Astrocyte (in vitro differentiated cells and primary cell): Measurements from ENCODE around the gene ZC3H18. TPM values are rescaled to one million over a fixed set of nuclear protein-coding genes. Genes with fewer than 3 reads are reported as not detected.

Source experiments
- DNase-seq: peaks from one replicate; pipeline ENCODE4 v3.0.0-alpha.2; 2010; ENCODE audit warnings: low read depth
- FAIRE-seq: peaks from 2 replicates; lab custom pipeline; 2011; peaks lifted over from hg19 to GRCh38; lab: Jason Lieb, UNC
- H2AFZ ChIP-seq: 2 replicates; pipeline ENCODE4 v1.6.0; 2012; ENCODE audit warnings: low read depth, low read length, inconsistent platforms
- H3K27ac ChIP-seq: 2 replicates; pipeline ENCODE4 v1.5.1; 2011; ENCODE audit warnings: low read depth, low read length, inconsistent platforms
- H3K27me3 ChIP-seq: 2 replicates; pipeline ENCODE4 v1.6.0; 2011; ENCODE audit warnings: low read length, inconsistent platforms; ENCODE audit not compliant: insufficient read depth
- H3K36me3 ChIP-seq: 2 replicates; pipeline ENCODE4 v1.5.1; 2011; ENCODE audit warnings: low read length, inconsistent platforms; ENCODE audit not compliant: insufficient read depth
- H3K4me1 ChIP-seq: 2 replicates; pipeline ENCODE4 v1.5.1; 2011; ENCODE audit warnings: low read length, inconsistent platforms; ENCODE audit not compliant: insufficient read depth
- H3K4me2 ChIP-seq: 2 replicates; pipeline ENCODE4 v1.6.0; 2012; ENCODE audit warnings: low read length, inconsistent platforms
- H3K4me3 ChIP-seq: 2 replicates; pipeline ENCODE4 v1.5.1; 2011; ENCODE audit warnings: low read depth, mild to moderate bottlenecking, low read length, inconsistent platforms; ENCODE audit not compliant: insufficient read depth
- H3K79me2 ChIP-seq: 2 replicates; pipeline ENCODE4 v1.6.0; 2012; ENCODE audit warnings: mild to moderate bottlenecking, low read length, inconsistent platforms; ENCODE audit not compliant: insufficient read depth
- H3K9ac ChIP-seq: 2 replicates; pipeline ENCODE4 v1.6.0; 2012; ENCODE audit warnings: mild to moderate bottlenecking, low read length, inconsistent platforms
- H3K9me3 ChIP-seq: 2 replicates; pipeline ENCODE4 v1.5.1; 2012; ENCODE audit warnings: low read depth, mild to moderate bottlenecking, low read length, inconsistent platforms; ENCODE audit not compliant: insufficient read depth
- H4K20me1 ChIP-seq: 2 replicates; pipeline ENCODE4 v1.6.0; 2012; ENCODE audit warnings: low read length, inconsistent platforms; ENCODE audit not compliant: insufficient read depth
- H3K27ac Mint-ChIP-seq: one replicate; pipeline ENCODE4 v1.8.0; 2021; ENCODE audit warnings: mild to moderate bottlenecking, mixed read lengths; ENCODE audit not compliant: unreplicated experiment
- H3K27me3 Mint-ChIP-seq: one replicate; pipeline ENCODE4 v1.8.0; 2021; ENCODE audit warnings: low read depth, mixed read lengths; ENCODE audit not compliant: unreplicated experiment
- H3K36me3 Mint-ChIP-seq: one replicate; pipeline ENCODE4 v1.8.0; 2021; ENCODE audit warnings: low read depth, mixed read lengths; ENCODE audit not compliant: unreplicated experiment
- H3K4me1 Mint-ChIP-seq: one replicate; pipeline ENCODE4 v1.8.0; 2021; ENCODE audit warnings: low read depth, mixed read lengths; ENCODE audit not compliant: unreplicated experiment
- H3K4me3 Mint-ChIP-seq: one replicate; pipeline ENCODE4 v1.8.0; 2021; ENCODE audit warnings: mild to moderate bottlenecking, moderate library complexity, mixed read lengths; ENCODE audit not compliant: unreplicated experiment
- H3K9me3 Mint-ChIP-seq: one replicate; pipeline ENCODE4 v1.8.0; 2021; ENCODE audit warnings: mild to moderate bottlenecking, mixed read lengths; ENCODE audit not compliant: unreplicated experiment
- EZH2 ChIP-seq: IDR thresholded peaks from 2 replicates; pipeline ENCODE4 v1.6.1; 2012; ENCODE audit warnings: mild to moderate bottlenecking, low read length, inconsistent platforms; ENCODE audit not compliant: insufficient read depth
- total RNA-seq: library from RNA; stranded (reverse); gene quantifications from 2 replicates; pipeline ENCODE4 v1.2.1, GENCODE V29; 2021
- TF ChIP-seq, protein P1 (sequence below): IDR thresholded peaks from 2 replicates; pipeline ENCODE4 v1.5.1; 2011; ENCODE audit warnings: low read depth, mild to moderate bottlenecking, inconsistent platforms, low read length, moderate library complexity; ENCODE audit not compliant: insufficient read depth

ZC3H18 gene
- total RNA-seq, 1 donor from 2014 or later = 32.8 TPM

DNA sequence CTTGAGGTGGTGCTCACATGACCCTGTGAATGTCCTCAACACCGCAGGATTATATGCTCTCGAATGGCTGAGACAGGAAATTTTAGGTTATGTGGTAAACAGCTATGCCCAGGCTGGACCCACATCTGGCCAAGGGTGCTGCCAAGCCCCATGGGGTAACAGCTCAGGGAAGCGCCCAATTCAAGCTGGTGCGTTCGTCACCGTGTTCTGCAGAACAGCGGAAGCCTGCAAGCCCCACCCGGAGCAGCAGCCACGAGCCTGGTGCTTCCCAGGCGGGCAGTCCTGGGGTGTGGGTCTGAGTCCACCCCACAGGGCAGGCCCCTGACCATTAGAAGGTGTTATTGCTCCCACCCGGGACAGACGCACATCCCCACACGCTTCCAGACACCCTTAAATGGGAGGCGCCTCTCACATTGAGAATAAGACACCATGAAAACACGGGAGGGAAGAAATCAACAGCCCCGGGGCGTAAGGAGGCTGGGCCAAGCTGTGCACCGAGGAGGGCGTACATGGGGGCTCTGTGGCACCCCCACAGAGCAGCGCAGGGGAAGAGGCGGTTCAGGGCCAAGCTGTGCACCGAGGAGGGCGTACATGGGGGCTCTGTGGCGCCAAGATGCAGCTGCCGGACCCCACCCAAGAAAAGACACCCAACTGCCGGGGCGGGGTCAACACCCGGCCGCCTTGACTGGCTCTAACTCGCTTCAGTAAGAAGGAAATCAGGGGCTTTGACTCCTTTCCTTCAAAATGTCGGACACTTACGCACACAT is 83.6 kb downstream of the ZC3H18 start:
- H3K9ac ChIP-seq = no peak overlapping the region
- H3K4me3 ChIP-seq = no peak overlapping the region
- no peaks in the 10 kb centered on the region for H3K36me3 ChIP-seq
- no peak overlapping the region for H3K4me2 ChIP-seq
- Mint-ChIP-seq H3K27ac (no peak overlapping the region), H3K4me3 (no peak overlapping the region), H3K36me3 (peaks cover 2% of the 10 kb centered on the region), H3K4me1 (peaks cover 4% of the 10 kb centered on the region), H3K27me3 (no peaks in the 10 kb centered on the region), H3K9me3 (no peaks in the 10 kb centered on the region)
- DNase-seq (no peak), FAIRE-seq (no peak)
- no peak overlapping the region for H2AFZ ChIP-seq
- H3K27ac ChIP-seq = no peak overlapping the region
- peaks cover under 1% of the 10 kb centered on the region for H3K79me2 ChIP-seq
- no peaks in the 10 kb centered on the region for H3K27me3 ChIP-seq
- no peaks in the 10 kb centered on the region for H3K9me3 ChIP-seq
- H4K20me1 ChIP-seq = peaks cover 43% of the 10 kb centered on the region
- TF ChIP-seq EZH2 = no peak
- TF ChIP-seq, protein P1, sequence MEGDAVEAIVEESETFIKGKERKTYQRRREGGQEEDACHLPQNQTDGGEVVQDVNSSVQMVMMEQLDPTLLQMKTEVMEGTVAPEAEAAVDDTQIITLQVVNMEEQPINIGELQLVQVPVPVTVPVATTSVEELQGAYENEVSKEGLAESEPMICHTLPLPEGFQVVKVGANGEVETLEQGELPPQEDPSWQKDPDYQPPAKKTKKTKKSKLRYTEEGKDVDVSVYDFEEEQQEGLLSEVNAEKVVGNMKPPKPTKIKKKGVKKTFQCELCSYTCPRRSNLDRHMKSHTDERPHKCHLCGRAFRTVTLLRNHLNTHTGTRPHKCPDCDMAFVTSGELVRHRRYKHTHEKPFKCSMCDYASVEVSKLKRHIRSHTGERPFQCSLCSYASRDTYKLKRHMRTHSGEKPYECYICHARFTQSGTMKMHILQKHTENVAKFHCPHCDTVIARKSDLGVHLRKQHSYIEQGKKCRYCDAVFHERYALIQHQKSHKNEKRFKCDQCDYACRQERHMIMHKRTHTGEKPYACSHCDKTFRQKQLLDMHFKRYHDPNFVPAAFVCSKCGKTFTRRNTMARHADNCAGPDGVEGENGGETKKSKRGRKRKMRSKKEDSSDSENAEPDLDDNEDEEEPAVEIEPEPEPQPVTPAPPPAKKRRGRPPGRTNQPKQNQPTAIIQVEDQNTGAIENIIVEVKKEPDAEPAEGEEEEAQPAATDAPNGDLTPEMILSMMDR = no peak
- peaks cover 12% of the 10 kb centered on the region for H3K4me1 ChIP-seq

DNA sequence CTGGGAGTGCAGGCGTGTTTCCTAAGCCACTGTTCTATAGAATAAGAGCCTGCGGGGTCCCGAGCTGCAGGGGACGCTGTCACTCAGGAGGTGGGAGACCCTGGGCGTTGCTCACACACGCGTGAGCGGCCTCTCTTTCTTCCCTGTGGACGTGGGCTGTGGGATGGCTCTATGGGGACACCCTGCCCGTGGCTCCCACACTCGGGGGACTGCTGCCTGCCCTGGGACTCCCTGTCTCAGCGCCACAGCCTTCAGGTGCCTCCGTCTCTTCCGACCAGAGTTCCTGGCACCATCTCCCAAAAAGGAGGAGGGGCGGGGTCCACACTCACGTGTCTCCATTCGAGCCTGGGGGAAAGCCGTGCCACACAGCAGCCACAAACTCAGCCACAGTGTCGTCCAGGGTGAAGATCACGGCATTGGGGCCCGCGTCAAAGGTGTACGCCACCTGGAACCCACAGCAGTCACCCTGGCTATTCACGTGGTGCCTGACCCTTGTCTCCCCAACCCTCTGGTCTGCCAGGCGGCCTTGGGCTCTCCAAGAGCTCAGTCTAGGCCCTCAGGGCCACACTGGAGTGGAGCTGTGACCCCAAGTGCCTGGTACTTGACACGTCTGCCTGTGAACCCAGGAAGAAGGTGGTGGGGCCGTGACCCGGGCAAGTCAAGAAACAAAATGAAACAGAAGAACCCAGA is 84.3 kb downstream of the ZC3H18 start:
- Histone ChIP-seq H4K20me1 (peaks cover 44% of the 10 kb centered on the region), H3K27me3 (no peaks in the 10 kb centered on the region), H3K9me3 (no peaks in the 10 kb centered on the region), H3K4me2 (no peak overlapping the region), H3K79me2 (peaks cover 8% of the 10 kb centered on the region), H3K36me3 (no peaks in the 10 kb centered on the region), H3K9ac (no peak overlapping the region), H3K4me3 (no peak overlapping the region), H3K4me1 (peaks cover 12% of the 10 kb centered on the region), H2AFZ (no peak overlapping the region), H3K27ac (no peak overlapping the region)
- Mint-ChIP-seq H3K4me1 (no peaks in the 10 kb centered on the region), H3K27ac (no peak overlapping the region), H3K9me3 (no peaks in the 10 kb centered on the region), H3K27me3 (no peaks in the 10 kb centered on the region), H3K4me3 (no peak overlapping the region), H3K36me3 (no peaks in the 10 kb centered on the region)
- FAIRE-seq (no peak), DNase-seq (no peak)
- no peak for TF ChIP-seq EZH2
- TF ChIP-seq, protein P1 = no peak
